Head of caudate nucleus (tissue), 42 donors: ENCODE data around the gene CNFN.

ENCODE experiments used
- DNase-seq, 42 donors: peaks; one replicate each; pipeline versions ENCODE4 v3.0.0 to v3.0.0-alpha.2; 2020 to 2021; ENCODE audit warnings: mixed read lengths in 7 of 42
- intact Hi-C: fragments of 100-400 bp; cut with DNase I; formaldehyde crosslinking; loops from one replicate; pipeline ENCODE4 v1.15.0; 2022

Gene CNFN

GRCh38 chr19:42412227-42412626 is 22.1 kb upstream of the CNFN start:
- peak; percentile 58 to 94 (median 86) for DNase-seq
- intact Hi-C loops = no loop called here

- intact Hi-C loops = no loop called here
- DNase-seq = no peak
Observed at GRCh38 chr19:42411581-42412178, 21.6 kb upstream of the CNFN start.

- no peak for DNase-seq
- intact Hi-C loops = no loop called here
Observed at GRCh38 chr19:42410371-42410770, 20.3 kb upstream of the CNFN start.

GRCh38 chr19:42409477-42409876 is 19.4 kb upstream of the CNFN start:
- peak in 6 of 42 donors; percentile 28 to 68 (median 43) for DNase-seq
- intact Hi-C loops = no loop called here

GRCh38 chr19:42407816-42408175 is 17.7 kb upstream of the CNFN start:
- no peak for DNase-seq
- intact Hi-C loops = no loop called here

- no peak for DNase-seq
- intact Hi-C loops = no loop called here
Observed at GRCh38 chr19:42407085-42407815, 17.2 kb upstream of the CNFN start.

- no peak for DNase-seq
- intact Hi-C loops = no loop called here
Observed at GRCh38 chr19:42406111-42406510, 16.0 kb upstream of the CNFN start.

- intact Hi-C loops = no loop called here
- DNase-seq = no peak
Observed at GRCh38 chr19:42403586-42403985, 13.5 kb upstream of the CNFN start.

- peak in 3 of 42 donors; percentile 32 to 37 (median 32) for DNase-seq
- intact Hi-C loops = no loop called here
Observed at GRCh38 chr19:42402376-42403116, 12.4 kb upstream of the CNFN start.

- intact Hi-C loops = no loop called here
- peak; percentile 64 to 93 (median 84) for DNase-seq
Observed at GRCh38 chr19:42401365-42402303, 11.5 kb upstream of the CNFN start.

GRCh38 chr19:42400404-42400803 is 10.3 kb upstream of the CNFN start:
- intact Hi-C loops = no loop called here
- DNase-seq = no peak

- intact Hi-C loops = no loop called here
- peak in 3 of 42 donors; percentile 15 to 50 (median 40) for DNase-seq
Observed at GRCh38 chr19:42397263-42398166, 7.4 kb upstream of the CNFN start.

- intact Hi-C loops = no loop called here
- DNase-seq = peak; percentile 96 to 99 (median 98)
Observed at GRCh38 chr19:42396381-42397262, 6.5 kb upstream of the CNFN start.

- intact Hi-C loops = no loop called here
- no peak for DNase-seq
Observed at GRCh38 chr19:42394751-42395150, 4.7 kb upstream of the CNFN start.

- intact Hi-C loops = no loop called here
- DNase-seq = no peak
Observed at GRCh38 chr19:42392165-42392564, 2.1 kb upstream of the CNFN start.

- intact Hi-C loops = no loop called here
- no peak for DNase-seq
Observed at GRCh38 chr19:42388851-42389489, 1.1 kb downstream of the CNFN start.
